NCI-H1694 treated with DMSO at 0.1 percent for 48 hours (cell line): ENCODE data around the gene ABTB1.
"Not testable (repeated sequence)": the region's sequence is repeated elsewhere in the genome, so short reads cannot be mapped to it uniquely, and the experiment has no call there.

ENCODE experiments used
- DNase-seq: peaks from one replicate; lab custom pipeline; 2025; lab: John Stamatoyannopoulos, UW

ABTB1 gene

DNA sequence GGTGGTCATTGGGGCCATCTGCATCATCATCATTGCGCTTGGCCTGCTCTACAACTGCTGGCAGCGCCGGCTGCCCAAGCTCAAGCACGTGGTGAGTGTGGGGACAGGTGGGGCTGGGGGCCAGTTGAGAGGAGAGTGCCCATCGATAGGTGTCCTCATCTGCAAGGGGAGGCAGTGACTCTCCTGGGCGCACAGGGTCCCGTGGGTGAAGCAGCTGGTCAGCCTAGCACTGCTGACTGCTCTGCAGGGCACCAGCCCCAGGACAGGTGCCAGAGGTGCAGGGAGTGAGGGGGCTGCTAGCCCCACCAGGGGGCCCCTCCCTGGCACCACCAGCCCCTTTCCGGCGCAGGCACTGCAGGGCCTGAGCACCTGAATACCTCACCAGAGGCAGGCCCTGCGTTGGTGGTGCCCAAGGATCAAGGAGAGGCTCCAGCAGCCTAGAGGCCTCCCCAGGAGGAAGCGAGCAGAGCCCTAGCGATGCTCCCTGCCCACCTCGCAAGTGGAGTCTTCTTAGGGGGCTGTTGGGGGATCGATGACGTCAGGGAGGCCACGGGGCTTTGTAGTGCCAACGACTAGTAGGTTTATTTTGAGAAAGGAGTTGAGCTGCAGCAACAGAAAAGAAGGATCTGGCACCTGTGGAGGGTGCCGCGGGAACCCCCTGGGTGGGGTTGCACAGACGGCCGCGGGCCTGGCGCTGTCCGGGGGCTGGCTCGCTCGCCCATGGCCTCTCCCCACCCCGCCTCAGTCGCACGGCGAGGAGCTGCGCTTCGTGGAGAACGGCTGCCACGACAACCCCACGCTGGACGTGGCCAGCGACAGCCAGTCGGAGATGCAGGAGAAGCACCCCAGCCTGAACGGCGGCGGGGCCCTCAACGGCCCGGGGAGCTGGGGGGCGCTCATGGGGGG is 976 bp upstream of the ABTB1 start:
- DNase-seq = no peak

DNA sequence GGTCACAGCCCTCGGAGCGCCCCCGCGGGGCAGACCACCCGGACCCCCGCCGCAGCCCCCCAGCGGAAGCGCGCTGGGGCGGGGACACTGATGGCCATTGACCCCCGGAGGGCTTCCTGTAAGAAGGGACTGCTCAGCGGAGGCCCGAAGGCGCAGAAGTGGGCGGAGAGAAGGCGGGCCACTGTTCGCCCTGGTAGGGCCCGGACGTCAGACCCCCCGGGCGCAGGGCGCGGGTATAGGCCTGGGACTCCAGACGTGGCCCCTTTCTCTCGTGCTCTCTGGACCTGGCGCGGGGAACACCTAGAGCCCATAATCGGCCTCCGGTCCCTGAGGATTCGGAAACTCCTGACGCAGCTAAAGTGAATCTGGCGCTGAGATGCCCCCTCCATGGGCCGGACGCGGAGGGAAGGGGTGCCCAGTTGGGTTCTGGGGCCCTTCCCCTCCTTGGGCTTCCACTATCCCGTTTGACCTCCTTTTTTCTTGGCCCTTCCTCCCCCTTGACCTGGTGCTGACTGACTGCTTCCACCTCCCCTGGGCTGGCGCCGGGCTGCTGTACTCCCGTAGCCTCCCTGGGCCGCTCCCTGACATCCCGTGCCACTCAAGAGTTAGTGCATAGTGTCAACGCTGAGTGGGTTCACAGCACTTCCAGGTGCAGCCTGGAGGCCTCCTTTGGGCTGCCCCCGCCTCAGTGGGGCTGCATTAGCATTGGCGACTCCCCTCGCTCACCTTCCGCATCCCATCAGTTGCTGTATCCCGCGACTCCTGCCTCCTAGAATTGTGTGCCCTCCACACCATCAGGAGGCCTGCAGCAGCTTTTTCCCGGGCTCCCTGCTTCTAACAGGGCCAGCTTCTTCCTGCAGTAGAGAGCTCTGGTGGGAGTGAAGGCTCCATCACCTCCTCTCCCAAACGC is 694 bp downstream of the ABTB1 start:
- no peak for DNase-seq

DNA sequence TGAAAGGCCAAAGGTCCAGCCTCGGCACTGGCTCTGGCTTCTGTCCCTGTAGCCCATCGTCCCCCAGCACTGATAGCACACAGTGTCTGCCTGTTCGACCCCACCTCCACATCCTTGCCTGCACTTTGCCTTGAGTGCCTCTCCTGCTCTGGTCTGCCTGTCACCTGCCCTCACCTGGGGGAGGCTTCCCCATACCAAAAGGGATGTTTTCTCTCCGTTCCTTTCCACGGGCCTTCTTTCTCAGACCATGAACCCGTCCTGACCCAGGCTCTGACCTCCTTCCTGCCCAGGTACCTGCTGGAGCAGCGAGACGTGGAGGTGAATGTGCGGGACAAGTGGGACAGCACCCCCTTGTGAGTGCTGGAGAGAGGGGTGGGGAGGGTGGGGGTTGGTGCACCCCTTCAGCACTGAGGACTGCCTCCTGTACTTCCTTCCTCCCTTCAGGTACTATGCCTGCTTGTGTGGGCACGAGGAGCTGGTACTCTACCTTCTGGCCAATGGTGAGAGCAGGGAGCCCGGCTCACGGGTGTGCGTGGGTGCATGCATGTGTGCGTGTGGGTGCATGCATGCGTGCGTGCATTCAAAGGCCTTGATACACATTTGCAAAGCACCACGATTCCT is 1.5 kb downstream of the ABTB1 start:
- DNase-seq = no peak

DNA sequence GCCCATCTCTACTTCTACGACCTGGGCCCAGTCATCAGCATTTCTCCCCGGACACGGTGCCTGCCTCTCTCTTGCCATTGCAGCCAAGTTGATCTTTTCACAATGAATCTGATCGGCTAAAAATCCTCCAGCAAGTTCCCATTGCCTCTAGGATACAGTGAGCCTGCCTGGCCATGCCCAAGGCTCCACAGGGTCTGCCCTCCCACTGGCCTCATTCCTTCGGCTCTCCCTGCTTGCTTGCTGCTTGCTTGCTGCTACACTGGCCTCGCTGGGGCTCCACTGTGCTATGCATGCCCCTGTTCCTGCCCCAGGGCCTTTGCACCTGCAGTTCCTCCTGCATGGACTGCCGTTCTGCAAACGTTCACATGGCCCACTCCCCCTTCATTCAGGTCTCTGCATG is 2.0 kb downstream of the ABTB1 start:
- no peak for DNase-seq

DNA sequence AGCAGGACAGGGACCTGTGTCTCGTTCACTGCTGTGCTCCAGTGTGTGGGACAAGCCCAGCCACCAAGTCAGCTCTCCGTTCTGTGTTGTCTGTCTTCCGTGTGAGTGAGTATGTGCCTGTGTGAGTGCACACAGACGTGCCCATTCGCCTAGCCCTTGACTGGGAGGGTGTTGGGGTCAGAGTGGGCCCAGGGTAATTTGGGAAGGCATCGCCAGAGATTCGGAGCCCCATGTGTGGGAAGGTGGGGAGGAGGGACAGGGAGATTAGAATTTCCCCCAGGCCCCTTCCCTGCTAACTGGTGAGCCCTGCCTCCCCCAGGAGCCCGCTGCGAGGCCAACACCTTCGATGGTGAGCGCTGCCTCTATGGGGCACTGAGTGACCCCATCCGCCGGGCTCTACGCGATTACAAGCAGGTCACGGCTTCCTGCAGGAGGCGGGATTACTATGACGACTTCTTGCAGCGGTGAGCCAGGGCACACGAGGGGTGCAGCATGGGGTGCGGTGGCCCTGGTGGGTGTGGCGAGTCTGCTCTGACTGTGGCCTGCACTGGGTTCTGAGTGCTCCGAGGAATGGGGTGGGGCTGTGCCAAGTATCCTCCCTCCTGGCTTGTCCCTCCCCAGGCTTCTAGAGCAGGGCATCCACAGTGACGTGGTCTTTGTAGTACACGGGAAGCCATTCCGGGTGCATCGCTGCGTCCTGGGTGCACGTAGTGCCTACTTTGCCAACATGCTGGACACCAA is 3.1 kb downstream of the ABTB1 start:
- no peak for DNase-seq

DNA sequence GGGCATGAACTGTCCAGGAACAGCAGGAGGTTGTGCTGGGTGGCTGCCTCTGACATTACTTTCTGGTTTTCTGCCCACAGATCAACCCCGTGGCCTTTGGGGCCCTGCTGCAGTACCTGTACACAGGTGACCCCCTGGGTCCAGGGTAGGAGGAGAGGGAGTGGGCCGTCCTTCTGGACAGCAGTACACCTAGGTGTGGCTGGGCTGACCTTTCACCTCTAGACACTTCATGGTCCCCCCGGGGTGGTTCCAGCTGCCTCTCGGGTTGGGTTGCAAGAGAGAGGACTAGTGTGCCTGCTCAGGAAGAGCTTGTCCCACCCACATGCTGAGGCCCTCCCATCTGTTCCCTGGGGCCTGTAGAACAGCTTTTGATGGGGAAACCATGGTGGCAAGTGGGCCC is 3.7 kb downstream of the ABTB1 start:
- DNase-seq = no peak

DNA sequence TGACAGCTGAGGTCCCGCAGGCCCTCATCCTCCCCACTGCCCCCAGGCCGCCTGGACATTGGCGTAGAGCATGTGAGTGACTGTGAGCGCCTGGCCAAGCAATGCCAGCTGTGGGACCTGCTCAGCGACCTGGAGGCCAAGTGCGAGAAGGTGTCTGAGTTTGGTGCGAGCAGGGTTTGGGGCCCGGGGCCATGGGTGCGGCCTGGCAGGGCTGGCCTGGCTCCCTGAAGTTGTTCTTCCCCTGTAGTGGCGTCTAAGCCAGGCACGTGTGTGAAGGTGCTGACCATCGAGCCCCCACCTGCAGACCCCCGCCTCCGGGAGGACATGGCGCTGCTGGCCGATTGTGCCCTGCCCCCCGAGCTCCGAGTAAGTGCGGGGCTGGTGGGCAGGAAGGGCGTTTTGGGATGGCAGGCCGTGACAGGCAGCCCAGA is 4.2 kb downstream of the ABTB1 start:
- no peak for DNase-seq

DNA sequence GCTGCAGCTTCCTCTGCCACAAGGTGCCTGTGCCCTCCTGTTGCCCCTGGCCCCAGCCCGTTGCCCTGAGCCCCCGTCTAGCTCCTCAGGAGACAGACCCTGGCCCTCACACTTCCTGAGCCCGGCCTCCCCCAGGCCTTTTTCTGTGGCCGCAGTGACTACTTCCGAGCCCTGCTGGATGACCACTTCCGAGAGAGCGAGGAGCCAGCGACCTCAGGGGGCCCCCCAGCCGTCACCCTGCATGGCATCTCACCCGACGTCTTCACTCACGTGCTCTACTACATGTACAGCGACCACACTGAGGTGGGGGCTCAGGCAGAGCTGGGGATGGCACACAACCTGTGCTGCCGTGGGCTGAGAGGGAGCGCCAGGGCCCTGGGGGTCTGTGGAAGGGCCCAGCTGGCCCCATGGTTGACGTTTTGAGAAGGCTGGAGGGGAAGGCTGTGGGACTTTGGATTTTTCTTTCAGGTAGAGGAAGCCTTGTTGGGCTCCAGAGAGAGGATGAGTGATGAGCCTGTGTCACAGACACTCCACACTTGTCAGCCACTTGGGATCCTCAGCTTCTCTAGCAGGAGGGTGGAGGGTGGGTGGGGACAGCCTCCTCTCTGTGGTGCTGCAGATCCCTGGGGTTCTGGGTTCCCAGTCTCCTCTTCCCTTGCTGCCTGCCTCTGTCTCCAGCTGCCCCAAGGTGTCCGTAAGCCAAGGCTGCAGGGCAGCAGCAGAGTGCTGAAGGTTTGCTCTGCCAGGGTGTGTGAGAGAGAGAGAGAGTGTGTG is 5.0 kb downstream of the ABTB1 start:
- DNase-seq = no peak

DNA sequence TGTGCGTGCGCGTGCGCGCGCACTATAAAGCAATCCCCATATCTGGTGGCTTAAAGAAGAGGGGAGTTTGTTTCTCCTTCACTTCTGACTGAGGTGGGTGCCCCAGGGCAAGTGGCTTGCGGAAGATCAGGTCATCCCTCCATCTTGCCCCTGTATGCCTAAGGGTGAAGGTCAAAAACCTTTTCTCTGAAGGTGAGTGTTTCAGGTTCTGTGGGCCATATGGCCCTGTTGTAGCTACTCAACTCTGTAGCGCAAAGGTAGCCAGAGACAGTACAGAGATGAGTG is 5.5 kb downstream of the ABTB1 start:
- DNase-seq = no peak

DNA sequence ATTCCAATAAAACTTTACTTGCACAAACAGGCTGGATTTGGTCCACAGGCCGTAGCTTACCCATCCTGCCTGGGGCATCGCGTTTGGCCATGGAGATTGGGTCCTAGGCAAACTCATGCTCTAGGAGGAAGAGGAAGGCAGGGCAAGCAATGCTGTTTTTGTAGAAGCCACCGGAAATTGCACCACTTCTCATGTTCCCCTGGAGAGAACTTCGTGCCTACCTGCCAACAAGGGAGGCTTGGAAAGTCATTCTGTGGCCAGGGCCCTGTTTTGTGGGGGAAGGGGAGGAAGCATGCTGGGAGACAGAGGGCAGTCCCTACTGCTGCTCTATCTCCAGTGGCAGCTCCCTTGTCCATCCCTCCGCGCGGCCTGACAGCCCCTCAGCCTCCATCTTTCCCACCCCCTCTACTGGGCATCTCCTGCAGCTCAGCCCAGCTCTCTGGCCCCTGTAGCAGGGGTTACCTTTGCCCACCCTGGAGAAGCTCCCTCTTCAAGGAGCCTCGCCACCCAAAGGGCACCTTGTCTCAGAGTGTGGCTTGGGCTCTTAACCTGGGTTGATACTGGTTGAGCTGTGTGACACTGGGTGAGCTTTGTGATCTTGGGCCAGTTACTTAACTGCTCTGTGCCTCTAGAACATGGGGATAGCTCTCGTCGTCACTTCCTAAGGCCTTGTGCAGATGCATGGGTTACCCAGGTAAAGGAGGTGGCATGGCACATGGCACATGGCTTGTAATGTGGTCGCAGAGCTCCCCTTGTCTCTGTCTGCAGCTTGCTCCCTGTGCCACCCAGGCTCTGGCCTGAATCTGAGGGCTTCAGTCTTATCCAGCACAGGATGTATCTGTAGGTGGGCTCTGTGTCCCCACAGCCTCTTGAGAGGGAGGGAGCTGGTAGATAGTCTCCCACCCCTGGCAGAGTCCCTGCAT is 6.1 kb downstream of the ABTB1 start:
- no peak for DNase-seq

DNA sequence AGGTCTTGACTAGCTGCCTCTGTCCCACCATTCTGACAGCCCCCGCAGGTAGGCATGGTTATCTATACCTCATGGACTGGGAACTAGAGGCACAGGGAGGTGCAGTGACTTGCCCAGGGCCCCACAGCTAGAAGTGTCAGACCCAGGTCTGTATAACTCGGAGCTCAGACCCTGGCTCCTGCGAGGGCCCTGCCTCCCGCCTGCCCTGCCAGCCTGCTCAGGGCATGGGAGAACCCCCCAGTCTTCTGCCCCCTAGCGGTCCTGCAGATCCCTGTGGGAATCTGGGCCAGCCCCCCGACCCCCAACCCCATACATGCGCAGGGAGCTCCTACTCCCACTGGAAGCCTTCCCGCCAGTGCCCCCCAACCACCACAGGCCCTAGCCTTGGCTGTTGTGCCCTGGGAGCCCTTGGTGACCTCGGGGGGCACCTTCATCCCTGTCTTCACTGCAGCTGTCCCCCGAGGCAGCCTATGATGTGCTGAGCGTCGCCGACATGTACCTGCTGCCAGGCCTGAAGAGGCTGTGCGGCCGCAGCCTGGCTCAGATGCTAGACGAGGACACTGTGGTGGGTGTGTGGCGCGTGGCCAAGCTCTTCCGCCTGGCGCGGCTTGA is 6.9 kb downstream of the ABTB1 start:
- no peak for DNase-seq

DNA sequence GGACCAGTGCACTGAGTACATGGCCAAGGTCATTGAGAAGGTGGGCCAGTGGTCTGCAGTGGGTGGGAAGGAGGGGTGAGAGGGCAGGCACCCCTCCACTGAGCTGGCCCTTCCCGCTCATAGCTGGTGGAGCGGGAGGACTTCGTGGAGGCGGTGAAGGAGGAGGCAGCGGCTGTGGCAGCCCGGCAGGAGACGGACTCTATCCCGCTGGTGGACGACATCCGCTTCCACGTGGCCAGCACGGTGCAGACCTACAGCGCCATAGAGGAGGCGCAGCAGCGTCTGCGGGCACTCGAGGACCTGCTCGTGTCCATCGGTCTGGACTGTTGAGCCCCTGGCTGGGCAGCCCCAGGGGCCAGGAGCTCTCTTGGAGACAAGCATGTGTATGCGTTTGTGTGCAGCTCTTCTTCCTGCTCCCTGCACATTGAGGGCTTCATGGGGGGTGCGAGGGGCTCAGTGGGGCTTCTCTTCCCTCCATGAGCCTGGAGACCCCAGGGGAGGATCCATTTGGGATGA is 7.5 kb downstream of the ABTB1 start:
- no peak for DNase-seq

DNA sequence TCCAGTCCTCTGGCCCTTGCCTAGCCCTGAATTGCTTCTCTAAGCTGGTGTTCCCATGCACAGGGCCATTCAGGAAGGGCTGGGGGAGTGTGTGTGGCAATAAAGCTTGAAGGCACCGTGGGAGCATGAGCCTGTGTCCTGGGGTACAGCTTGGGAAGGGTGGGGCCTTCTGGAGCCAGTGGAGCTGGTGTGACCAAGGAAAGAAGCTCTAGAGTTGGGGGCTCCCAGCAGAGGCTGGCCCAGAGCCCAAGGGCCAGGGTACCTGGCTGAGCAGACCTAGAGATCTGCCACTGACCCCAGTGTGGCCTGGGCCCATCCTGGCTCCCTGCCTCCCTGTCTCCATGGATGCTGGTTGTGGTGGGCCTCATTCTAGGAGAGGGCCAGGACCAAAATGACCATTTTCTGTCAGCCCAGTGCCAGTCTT is 8.1 kb downstream of the ABTB1 start:
- DNase-seq = no peak

DNA sequence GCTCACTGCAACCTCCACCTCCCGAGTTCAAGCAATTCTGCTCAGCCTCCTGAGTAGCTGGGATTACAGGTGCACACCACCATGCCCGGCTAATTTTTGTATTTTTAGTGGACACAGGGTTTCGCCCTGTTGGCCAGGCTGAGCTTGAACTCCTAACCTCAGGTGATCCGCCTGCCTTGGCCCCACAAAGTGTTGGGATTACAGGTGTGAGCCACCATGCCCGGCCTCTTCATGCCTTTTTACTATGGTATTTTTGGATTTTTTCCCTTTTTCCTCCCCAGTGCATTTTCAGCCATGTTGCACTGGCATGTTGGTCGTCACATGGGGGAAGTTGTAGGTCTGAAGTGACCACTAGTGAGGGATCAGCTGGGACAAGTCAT is 9.4 kb downstream of the ABTB1 start:
- not testable (repeated sequence) for DNase-seq

DNA sequence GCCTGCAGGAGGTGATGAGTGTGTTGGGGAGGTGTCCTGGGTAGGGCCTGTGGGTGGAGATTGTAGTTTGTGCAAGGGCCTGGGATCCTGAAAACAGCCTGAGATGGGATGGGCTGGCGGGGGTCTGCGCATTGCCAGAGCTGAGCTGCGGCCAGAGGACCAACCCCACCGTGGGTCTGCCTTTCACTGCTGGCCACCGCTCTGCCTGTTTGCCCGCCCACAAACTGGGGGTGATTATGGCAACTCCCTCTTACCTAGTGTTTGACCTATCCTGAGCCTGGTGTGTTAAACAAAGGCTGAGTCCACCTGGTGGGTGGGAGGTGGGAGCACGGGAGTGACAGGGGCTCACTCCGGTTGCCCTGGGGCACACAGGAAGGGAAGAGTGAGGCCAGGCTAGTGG is 9.8 kb downstream of the ABTB1 start:
- DNase-seq = no peak

DNA sequence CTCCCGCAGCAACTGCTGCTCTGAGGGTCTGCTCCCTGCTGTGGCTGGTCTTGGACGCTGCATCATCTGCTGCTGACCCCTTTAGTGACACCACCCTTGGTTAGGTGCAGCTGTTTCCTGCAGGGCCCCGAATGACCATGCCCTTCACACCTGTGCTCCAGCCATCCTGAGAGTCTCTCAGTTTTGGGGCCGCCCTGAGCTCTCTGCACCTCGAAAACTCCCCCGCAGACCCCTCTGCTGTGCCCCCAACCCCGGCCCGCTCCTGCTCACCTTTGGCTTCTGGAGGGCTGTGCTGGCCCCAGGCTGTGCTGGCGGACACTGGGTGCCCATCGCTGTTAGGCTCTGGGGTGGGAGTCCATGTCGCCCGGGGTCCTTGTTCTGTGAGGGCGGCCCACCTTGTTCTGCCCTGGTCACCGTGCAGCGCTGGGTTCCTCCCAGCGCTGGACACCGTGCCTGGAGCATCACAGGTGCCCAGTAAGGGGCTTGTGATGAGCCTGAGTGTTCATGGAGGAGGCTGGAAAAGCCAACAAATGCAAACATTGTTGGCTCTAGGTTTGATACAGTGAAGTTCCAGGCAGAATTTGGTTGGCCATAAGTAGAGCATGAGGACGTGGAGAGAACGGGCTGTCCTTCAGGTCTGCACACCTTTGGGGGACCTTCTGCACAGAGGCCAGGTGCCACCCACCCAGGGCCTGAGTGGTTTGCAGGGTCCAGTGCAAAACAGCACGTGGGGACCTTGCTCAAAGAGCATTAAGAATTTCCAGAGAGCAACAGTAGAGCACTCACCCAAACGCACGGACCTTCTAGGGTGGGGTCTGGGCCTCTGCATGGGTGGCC is 12.3 kb downstream of the ABTB1 start:
- no peak for DNase-seq

DNA sequence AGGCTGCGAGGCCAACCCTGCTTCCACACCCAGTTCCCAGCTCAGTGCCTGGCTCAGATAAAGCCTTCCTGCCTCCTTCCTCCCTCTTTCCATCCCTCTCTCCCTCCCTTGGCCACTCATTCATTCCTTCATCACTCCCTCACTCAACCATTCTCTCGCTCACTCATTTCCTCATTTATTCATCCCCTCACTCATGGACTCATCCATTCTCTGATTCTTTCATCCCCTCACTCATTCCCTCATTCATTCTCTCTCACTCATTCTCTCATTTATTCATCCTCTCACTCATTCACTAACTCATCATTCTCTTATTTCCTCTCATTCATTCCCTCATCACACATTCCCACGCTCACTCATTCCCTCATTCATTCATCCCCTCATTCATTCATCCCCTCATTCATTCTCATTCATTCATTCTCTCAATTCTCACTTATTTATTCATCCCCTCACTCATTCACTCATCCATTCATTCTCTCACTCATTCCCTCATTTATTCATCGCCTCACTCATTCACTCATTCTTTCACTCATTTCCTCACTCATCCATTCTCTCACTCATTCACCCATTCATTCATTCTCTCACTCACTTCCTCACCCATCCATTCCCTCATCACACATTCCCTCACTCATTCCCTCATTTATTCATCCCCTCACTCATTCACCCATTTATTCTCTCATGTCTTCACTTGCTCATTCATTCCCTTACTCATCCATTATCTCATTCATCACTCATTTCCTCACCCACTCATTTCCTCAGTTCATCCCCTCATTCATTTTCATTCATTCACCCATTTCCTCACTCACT is 13.2 kb downstream of the ABTB1 start:
- no peak for DNase-seq

DNA sequence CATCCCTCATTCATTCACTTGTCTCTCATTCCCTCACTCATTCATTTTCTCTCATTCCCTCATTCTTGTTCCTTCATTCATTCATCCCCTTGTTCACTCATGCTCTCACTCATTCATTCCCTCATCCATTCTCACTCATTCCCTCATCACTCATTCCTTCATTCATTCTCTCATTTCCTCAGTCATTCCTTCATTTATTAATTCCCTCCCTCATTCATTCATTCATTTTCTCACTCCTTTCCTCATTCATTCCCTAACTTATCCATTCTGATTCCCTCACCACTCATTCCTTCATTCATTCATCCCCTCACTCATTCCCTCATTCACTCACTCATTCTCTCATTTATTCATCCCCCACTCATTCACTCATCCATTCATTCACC is 13.8 kb downstream of the ABTB1 start:
- no peak for DNase-seq
